ENCODE data around the gene PIK3R1.

DNA sequence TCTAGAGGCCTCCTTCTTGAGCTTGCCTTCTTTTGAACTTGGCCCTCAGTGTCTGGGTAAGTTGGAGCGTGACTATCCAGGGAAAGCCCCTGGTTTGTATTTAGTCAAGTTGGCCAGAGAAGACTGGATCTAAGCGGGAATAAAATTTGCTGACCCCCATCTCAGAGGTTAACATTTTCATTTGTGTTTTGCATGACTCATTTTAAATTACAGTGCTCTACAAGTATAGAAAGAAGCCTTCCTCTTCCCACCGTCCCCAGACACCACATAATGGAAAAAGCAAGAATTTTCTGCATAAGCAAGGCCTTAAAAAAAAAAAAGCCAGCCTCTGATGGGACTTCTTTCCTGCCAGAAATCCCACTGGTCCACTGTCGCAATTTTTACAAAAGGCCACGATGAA lies 27.2 kb downstream of the PIK3R1 start:
- no peak for TF ChIP-seq CTCF (IDR thresholded peaks at IDR 0.05; ENCODE audit: low read depth, low read length, poor library complexity, severe bottlenecking)
- TF ChIP-seq EZH2phosphoT487 (IDR thresholded peaks at IDR 0.05; ENCODE audit: borderline replicate concordance, low read length): no peak
